OCI-LY7 (cell line): ENCODE results near the gene BACH2. TPM values are rescaled to one million over a fixed set of nuclear protein-coding genes. Genes with fewer than 3 reads are reported as not detected.
A peak's percentile ranks its signal among the peaks of the same experiment; 100 is the strongest.

Experiments
- BruUV-seq: library from RNA; stranded (reverse); fragments of 400-500 nt; replicated peaks from 2 replicates; lab custom pipeline; 2021; lab: Mats Ljungman, UMichigan
- CTCF ChIA-PET: fragments of 300-600 bp; sonication (Branson Sonifier 250); formaldehyde crosslinking; loops from one replicate; lab custom pipeline; 2022; ENCODE audit warnings: antibody characterized with exemption; ENCODE audit not compliant: unreplicated experiment; lab: Charles Lee
- POLR2A ChIA-PET: fragments of 300-600 bp; sonication (Branson Sonifier 250); formaldehyde crosslinking; loops from one replicate; lab custom pipeline; 2022; ENCODE audit warnings: antibody characterized with exemption; lab: Charles Lee
- DNase-seq: peaks from one replicate; pipeline ENCODE4 v3.0.0-alpha.2; 2015; ENCODE audit warnings: low spot score
- H2AFZ ChIP-seq: fragments of 200-600 bp; sonication (generic), shearing (Covaris generic); 2 replicates; pipeline ENCODE4 v1.6.1; 2014; ENCODE audit warnings: mild to moderate bottlenecking, antibody characterized with exemption, low read length, moderate library complexity
- H3K27ac ChIP-seq: fragments of 200-600 bp; sonication (generic); 2 replicates; pipeline ENCODE4 v1.5.1; 2014; ENCODE audit warnings: mixed run types, low read depth, mild to moderate bottlenecking, moderate library complexity, low read length, inconsistent platforms; ENCODE audit not compliant: poor library complexity, severe bottlenecking
- H3K36me3 ChIP-seq: fragments of 200-600 bp; sonication (generic); 2 replicates; pipeline ENCODE4 v1.6.1; 2014; ENCODE audit warnings: mild to moderate bottlenecking, antibody characterized with exemption, low read length, moderate library complexity, mixed read lengths; ENCODE audit not compliant: insufficient read depth
- H3K4me1 ChIP-seq: fragments of 200-600 bp; sonication (generic); 2 replicates; pipeline ENCODE4 v1.5.1; 2014; ENCODE audit warnings: mild to moderate bottlenecking, low read length; ENCODE audit not compliant: insufficient read depth, poor library complexity, severe bottlenecking
- H3K4me2 ChIP-seq: fragments of 200-600 bp; sonication (generic); 2 replicates; pipeline ENCODE4 v1.6.1; 2014; ENCODE audit warnings: mild to moderate bottlenecking, low read length
- H3K4me3 ChIP-seq: fragments of 200-600 bp; sonication (generic); 2 replicates; pipeline ENCODE4 v1.5.1; 2014; ENCODE audit warnings: mild to moderate bottlenecking, low read depth, low read length; ENCODE audit not compliant: poor library complexity, severe bottlenecking
- H3K79me2 ChIP-seq: fragments of 200-600 bp; sonication (generic); 2 replicates; pipeline ENCODE4 v1.6.1; 2016; ENCODE audit warnings: low read depth, mild to moderate bottlenecking, low read length, moderate library complexity, mixed read lengths; ENCODE audit not compliant: insufficient read depth
- H3K9me2 ChIP-seq: fragments of 200-600 bp; sonication (generic); 2 replicates; pipeline ENCODE4 v1.6.1; 2016; ENCODE audit warnings: mild to moderate bottlenecking, low read length, mixed read lengths; ENCODE audit not compliant: insufficient read depth
- H3K9me3 ChIP-seq: fragments of 200-600 bp; sonication (generic); 2 replicates; pipeline ENCODE4 v1.6.1; 2014; ENCODE audit warnings: mild to moderate bottlenecking, mixed run types, low read length, mixed read lengths
- H4K20me1 ChIP-seq: fragments of 200-600 bp; sonication (generic); 2 replicates; pipeline ENCODE4 v1.6.1; 2014; ENCODE audit warnings: mild to moderate bottlenecking, antibody characterized with exemption, low read length, moderate library complexity, mixed read lengths; ENCODE audit not compliant: insufficient read depth
- CTCF ChIP-seq: fragments of 200-600 bp; sonication (generic); conservative IDR thresholded peaks from 2 replicates; pipeline ENCODE4 v1.5.1; 2014; ENCODE audit warnings: mild to moderate bottlenecking, antibody characterized with exemption, low read length, moderate library complexity, mixed read lengths
- EZH2phosphoT487 ChIP-seq: fragments of 200-600 bp; sonication (generic); IDR thresholded peaks from 2 replicates; pipeline ENCODE4 v1.6.1; 2018; ENCODE audit warnings: low read depth, borderline replicate concordance, mild to moderate bottlenecking, mixed run types, antibody characterized with exemption, low read length, moderate library complexity, mixed read lengths
- intact Hi-C: fragments of 100-400 bp; cut with micrococcal nuclease; formaldehyde crosslinking; loops from one replicate; pipeline ENCODE4 v1.10.0; 2022; ENCODE audit not compliant: unreplicated experiment
- total RNA-seq, 2 experiments: library from RNA; depleted of rRNA in 1 of 2; stranded (reverse); fragments of >200 nt in 1 of 2; shearing (Covaris generic) in 1 of 2; gene quantifications; 2 replicates each; pipeline ENCODE4 v1.2.3, GENCODE V29; 2014 to 2022

The BACH2 gene
- total RNA-seq, 2 experiments from 2014 or later: 92.0 to 163 TPM

GRCh38 chr6:90314514-90314913 is 17.9 kb upstream of the BACH2 start:
- no peaks in the 10 kb centered on the region for H3K79me2 ChIP-seq

GRCh38 chr6:90311569-90311968 is 14.9 kb upstream of the BACH2 start:
- CTCF ChIA-PET: no interaction called here
- intact Hi-C loops: no loop called here

More at GRCh38 chr6:90314514-90314913, 17.9 kb upstream of the BACH2 start:
- H3K9me2 ChIP-seq: no peaks in the 10 kb centered on the region
- peaks cover 100% of the 10 kb centered on the region for H3K4me1 ChIP-seq
- peak overlapping the region; percentile 69 for H2AFZ ChIP-seq
- CTCF ChIA-PET: interaction anchor here (0.6 to 1.7 kb wide), 4 partner anchors 10 to 264 kb away, joined by 3 to 4 read pairs (median 4); no protein-coding TSS in a partner anchor
- peak overlapping the region; percentile 97 for H3K27ac ChIP-seq
- peaks cover 6% of the 10 kb centered on the region; the same call in 1 of the 2 replicates for H3K9me3 ChIP-seq
- intact Hi-C loops: loop anchor here (2.0 kb wide), 1 partner anchor 18 kb away; the partner anchor contains the start of gene BACH2
- H3K36me3 ChIP-seq: no peaks in the 10 kb centered on the region; the same call in 1 of the 2 replicates
- POLR2A ChIA-PET: interaction anchor here (0.7 to 6.8 kb wide), 14 partner anchors 10 to 77 kb away, joined by 3 to 74 read pairs (median 8); no protein-coding TSS in a partner anchor
- TF ChIP-seq CTCF (no peak), EZH2phosphoT487 (no peak)
- BruUV-seq: no TSS peak
- H3K4me2 ChIP-seq: peak overlapping the region; percentile 69
- no peaks in the 10 kb centered on the region for H4K20me1 ChIP-seq
- peak; percentile 63 for DNase-seq
- H3K4me3 ChIP-seq: no peak overlapping the region

More at GRCh38 chr6:90311569-90311968, 14.9 kb upstream of the BACH2 start:
- Histone ChIP-seq H3K4me3 (no peak overlapping the region), H3K4me1 (peaks cover 90% of the 10 kb centered on the region), H2AFZ (peak overlapping the region; percentile 67), H3K36me3 (no peaks in the 10 kb centered on the region; the same call in 1 of the 2 replicates), H4K20me1 (no peaks in the 10 kb centered on the region), H3K9me3 (peaks cover 6% of the 10 kb centered on the region; the same call in 1 of the 2 replicates), H3K27ac (peak overlapping the region; percentile 97), H3K9me2 (no peaks in the 10 kb centered on the region), H3K4me2 (peak overlapping the region; percentile 69), H3K79me2 (no peaks in the 10 kb centered on the region)
- no peak for DNase-seq
- POLR2A ChIA-PET: interaction anchor here (0.7 to 2.0 kb wide), 3 partner anchors 8 to 14 kb away, joined by 3 to 4 read pairs (median 4); no protein-coding TSS in a partner anchor
- TF ChIP-seq CTCF (no peak), EZH2phosphoT487 (no peak)
- no TSS peak for BruUV-seq
